Activated naive CD4-positive, alpha-beta T cell treated with Interleukin-2 at 50 U/mL for 16 hours (primary cell): ENCODE data around the gene MBD5.
A peak's percentile ranks its signal among the peaks of the same experiment; 100 is the strongest.

ENCODE experiments used
- DNase-seq: peaks from one replicate; pipeline ENCODE4 v3.0.0-alpha.2; 2020

The MBD5 gene

DNA sequence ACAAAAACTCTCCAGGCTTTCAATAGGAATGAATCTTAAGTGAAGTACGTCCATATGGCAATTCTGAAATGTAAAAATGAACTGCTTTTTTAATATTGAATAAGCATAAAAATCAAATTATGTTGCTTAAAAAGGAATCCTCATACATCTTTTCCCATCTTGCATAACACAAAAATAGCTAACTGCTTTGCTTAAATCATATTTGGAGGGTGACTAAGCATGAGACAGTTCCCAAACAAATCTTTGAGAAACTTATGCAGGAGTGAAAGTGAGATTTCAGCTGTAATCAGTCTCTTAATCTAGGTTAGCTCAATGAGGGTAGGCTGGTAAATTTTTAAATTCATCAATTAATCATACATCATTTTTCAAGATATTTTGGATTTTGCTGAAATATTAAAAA lies 111.5 kb downstream of the MBD5 start:
- no peak for DNase-seq

GRCh38 chr2:148135705-148136104 lies 114.8 kb downstream of the MBD5 start:
- DNase-seq, result no peak

DNA sequence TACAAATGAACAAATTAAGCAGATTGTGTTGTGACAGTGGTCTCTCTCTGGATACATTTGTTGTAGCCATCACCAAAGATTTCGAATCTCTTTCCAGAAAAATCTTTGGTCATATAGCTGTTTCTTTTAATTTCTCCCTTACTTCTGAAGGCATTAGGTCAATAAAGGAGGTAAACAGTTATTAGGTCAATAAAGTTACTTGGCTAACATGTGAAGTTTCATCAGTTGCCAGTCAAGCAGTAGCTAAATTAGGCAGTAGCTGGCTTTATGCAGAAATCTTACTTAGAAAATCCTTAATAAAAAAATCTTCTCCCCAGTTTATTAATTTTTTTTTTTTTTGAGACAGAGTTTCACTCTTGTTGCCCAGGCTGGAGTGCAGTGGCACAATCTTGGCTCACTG lies 115.5 kb downstream of the MBD5 start:
- DNase-seq, result no peak

DNA sequence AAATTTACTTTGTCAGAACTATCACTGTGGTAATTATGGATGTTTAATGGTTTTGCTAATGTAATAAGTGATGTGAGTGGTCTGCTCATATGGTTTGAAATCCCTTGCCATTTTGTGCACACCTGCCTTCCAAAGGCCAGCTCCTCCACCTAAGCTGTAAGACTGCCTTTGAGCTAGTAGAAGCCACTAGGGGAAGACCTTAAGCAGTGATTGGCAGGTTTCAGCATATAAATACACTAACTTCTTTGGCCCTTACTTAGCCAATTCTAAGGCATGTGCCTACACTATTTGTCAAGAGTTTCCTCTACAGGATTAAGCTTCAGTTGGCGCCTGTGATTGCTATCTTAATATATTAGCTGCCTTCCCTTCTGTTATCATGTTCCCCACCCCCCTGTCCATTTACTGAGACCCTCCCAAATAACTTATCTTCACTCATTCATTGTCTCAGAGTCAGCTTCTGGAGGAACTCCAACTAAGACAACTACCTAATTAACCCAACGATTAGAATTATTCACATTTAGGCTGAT lies 141.1 kb downstream of the MBD5 start:
- no peak for DNase-seq

DNA sequence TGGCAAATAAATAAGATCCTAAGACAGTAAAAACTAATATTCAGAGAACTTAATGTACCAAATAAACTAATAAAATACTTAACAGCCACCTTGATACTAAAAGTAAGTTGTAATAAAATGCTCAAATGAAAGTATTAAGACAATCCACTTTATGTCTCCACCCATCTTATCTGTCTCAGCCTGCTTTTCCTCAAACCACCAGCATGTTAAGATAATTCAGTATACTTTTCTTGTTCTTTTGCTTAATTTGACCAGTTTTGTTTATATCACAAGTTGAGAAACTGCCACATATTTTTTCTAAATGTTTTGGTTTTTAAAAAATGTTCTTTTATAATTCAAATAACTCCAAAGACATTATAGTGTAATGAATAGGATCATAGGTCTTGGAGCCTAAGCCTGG lies 142.0 kb downstream of the MBD5 start:
- no peak for DNase-seq

GRCh38 chr2:148165975-148166374 lies 145.1 kb downstream of the MBD5 start:
- no peak for DNase-seq

DNA sequence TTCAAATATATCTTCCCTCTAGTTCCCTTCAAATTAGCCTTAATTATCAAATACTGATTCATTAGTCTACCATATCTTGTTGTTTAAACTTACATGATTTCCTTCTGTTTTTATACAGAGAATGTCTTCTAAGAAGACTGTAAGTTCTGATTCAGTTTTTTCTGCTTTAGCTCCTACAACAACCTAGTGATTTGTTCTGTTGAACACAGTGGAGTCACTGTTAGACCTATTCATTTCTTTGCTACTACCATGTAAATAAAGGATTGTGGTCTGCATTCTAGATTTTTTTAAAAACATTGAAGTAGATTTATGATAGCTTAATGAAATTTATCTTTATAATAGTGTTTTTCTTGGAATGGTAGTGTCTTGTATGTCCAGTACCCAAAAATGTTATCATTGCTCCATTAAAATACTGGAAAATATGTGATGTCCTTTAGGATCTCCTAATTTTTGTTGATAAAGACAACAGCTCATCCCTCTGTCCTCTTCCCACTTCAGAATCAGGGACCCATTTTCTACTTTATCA lies 146.4 kb downstream of the MBD5 start:
- no peak for DNase-seq

DNA sequence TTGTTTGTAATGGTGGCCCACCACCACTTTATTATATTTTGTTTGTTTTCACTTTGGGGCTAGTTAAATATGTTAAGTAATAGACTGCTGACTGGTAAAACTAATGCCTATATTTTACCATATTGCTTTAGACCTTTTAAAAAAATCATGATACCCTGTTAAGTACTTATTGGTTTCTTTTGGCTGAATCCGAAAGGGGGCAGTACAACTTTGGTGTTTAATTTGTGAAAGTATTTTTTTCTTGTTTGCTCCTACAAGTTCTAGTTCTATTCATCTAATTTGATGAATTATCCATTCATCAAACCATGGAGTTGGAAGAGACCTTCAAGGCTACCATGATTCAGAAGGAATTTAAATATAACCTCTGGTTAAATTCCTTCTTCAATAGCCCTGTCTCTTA lies 147.0 kb downstream of the MBD5 start:
- no peak for DNase-seq

GRCh38 chr2:148172131-148172753 lies 151.4 kb downstream of the MBD5 start:
- no peak for DNase-seq

DNA sequence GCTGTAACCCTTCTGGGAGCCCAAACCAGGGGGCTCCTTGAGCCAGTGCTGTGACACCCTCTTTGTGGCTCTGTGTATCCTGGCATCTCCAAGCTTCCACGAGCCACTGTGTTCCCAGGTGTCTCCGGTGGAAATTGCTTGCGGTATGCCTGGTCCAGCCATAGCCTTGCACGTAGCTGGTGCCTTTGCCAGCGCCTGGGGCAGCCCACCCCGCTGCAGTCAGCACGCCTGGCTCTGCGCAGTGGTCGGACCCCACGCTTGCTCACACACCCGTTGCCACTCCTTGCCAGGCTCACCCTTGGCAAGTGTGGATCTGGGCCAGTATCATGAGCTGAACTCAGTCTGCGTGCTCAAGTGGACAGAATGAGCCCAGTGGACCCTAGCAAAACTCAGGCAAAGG lies 152.3 kb downstream of the MBD5 start:
- no peak for DNase-seq

GRCh38 chr2:148177559-148177958 lies 156.7 kb downstream of the MBD5 start:
- DNase-seq, result no peak

DNA sequence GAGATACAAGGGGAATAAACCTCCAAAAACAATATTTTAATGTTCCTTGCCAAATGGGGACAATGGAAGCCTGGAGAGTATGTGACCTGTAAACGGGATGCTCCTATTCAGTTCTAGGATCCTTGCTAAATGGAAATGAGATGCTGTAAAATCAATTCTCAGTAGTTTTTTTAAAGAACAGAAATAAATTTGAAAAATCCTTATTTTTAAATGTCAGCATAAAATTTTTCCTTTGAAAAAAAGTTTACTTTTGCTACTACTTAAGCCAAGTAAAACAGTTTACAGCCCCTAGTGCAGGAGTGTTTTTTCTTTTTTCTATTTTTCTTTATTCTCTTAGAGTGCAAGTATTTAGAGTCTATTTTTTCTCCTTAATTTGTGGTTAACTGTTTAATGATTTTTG lies 158.8 kb downstream of the MBD5 start:
- DNase-seq, result no peak

DNA sequence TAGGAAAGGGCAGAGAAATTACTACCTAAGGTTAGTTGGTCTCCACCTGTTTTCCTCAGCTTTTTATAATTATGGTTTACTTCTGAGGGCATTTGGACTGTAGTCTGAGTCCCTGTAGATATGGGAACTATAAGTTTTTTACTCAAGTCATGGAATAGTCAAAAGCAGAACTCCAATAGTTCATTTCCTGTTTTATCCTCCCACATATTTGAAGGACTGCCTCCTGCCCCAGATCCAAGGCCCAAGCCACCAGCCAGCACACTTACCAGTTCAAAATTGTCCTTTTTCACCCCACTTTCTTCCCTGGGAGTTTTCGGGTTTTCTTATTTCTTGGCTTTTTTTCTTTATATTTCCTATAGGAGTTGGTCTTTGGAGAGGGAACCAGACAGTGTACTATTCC lies 164.1 kb downstream of the MBD5 start:
- no peak for DNase-seq

- no peak for DNase-seq
Measured at GRCh38 chr2:148194882-148195281, 174.0 kb downstream of the MBD5 start.

DNA sequence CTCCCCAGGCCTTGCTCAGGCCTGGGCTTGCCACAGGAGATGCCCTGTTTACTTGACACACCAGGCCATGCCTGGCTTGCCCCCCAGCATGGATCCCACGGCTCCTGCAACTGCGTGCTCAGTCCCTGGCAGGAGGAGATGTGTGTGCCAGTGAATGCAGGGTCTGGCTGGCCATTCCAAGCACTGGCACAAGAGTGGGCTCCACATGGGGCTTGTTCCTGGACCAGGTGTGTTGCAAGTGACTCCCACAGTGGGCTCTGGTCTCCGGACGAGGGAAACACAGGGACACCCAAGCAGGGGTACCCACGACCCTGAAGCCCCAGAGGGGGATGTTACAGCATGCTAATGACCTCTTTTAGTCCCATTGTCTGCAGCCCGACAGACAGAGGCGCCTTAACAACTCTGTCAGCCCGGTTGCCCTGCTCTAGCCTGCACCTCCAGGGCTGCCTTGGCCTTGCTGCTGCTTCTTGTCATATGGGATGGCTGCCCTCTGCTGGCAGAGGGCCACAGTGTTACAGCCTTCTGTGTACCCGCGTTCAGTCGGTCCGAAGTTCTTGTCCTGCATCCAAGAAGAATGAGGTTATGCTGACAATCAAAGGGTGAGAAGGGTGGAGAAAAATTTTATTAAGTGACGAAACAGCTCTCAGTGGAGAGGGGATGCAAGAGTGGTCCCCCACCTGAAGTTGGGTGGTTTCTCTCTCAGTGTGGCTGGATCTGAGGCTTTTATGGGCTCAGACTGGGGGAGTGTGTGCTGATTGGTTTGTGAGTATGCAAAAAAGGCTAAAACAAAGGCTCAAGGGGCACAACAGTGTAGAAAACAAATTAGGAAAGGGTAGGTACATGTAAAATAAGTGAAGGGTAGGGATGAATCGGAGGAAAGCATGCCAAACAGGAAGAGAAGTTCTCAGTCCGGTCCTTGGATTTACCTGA lies 180.4 kb downstream of the MBD5 start:
- peak; percentile 8 for DNase-seq

GRCh38 chr2:148202237-148202636 lies 181.3 kb downstream of the MBD5 start:
- no peak for DNase-seq

- DNase-seq, result no peak
Measured at GRCh38 chr2:148207111-148207510, 186.2 kb downstream of the MBD5 start.

DNA sequence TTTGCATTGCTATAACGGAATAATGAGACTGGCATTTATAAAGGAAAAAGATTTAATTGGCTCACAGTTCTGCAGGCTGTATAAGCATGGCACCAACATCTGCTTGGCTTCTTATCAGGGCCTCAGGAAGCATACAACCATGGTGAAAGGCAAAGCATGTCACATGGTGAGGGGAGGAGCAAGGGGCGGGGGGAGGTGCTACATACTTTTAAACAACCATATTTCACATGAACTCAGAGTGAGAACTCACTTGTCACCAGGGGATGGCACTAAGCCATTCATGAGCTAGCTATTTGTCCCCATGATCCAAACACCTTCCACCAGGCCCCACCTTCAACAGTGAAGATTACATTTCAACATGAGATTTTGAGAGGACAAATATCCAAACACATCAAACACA lies 188.7 kb downstream of the MBD5 start:
- DNase-seq, result no peak

DNA sequence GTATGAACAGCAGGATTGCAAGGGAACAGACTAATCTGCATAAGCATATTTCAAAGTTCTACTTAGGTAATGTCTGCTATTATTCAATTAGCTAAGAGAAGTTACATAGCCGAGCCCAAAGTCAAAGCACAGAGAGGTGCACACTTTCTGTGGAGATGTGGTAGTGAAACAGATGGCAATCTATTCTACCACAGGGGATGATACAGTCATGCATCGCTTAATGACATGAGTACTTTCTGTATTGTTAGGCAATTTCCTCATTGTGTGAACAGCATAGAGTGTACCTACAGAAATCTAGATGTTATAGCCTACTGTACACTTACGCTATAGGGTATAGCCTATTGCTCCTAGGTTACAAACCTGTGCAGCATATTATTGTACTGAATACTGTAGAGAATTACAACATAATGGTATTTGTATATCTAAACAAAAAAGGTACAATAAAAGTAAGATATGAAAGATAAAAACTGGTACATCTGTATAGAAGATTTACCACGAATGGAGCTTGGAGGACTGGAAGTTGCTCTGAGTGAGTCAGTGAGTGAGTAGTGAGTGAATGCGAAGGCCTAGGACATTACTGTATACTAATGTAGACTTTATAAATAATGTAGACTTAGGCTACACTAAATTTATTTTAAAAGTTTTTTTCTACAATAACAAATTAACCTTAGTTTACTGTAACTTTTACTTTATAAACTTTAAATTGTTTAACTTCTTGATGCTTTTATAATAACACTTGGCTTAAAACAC lies 197.6 kb downstream of the MBD5 start:
- DNase-seq, result no peak

GRCh38 chr2:148221166-148221565 lies 200.3 kb downstream of the MBD5 start:
- DNase-seq, result no peak

GRCh38 chr2:148221926-148222325 lies 201.0 kb downstream of the MBD5 start:
- no peak for DNase-seq

DNA sequence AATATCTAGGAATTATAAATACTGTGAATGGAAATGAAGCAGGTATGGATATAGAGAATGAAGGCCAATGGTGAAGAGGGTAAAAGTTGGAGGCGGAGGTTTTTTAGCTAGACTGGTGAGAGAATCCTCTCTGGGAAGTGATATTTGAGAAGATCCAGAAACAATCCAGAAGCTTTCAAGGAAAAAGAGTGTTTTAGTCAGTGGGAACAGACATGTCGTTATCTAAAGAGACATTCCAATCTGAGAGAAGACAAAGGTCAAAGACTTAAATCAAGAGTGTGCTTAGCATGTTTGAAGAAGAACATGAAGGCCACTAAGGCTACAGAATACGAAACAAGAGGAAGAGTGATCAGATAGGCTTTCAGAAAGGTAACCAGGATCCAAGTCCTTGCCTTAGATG lies 211.0 kb downstream of the MBD5 start:
- no peak for DNase-seq

DNA sequence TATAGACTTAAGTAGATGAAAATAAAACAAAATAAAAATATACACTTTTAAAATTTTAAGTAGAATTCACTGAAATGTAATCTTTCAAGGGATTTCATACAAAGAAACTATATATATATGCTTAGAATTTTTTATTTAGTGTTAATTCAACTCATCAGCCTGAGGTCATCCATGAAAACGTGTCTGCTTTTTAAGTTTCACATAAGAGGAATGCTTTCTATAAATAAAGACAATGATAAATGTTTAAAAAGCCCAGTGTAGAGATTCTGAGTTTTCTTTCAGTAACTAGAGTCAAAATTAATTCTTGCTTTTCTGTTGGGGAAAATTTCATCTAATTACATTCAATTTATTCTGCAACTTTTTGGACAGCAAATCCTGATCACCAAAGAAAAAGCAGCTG lies 213.3 kb downstream of the MBD5 start:
- DNase-seq, result no peak
